CD4-positive, alpha-beta T cell treated with Interleukin-1 beta for 1 hour (primary cell): ENCODE data around the gene CMYA5.
"Not testable (repeated sequence)": the region's sequence is repeated elsewhere in the genome, so short reads cannot be mapped to it uniquely, and the experiment has no call there.

Source experiments
- DNase-seq, 2 donors: peaks; one replicate each; pipeline ENCODE4 v3.0.0-alpha.2; 2020 to 2022

CMYA5 gene

DNA sequence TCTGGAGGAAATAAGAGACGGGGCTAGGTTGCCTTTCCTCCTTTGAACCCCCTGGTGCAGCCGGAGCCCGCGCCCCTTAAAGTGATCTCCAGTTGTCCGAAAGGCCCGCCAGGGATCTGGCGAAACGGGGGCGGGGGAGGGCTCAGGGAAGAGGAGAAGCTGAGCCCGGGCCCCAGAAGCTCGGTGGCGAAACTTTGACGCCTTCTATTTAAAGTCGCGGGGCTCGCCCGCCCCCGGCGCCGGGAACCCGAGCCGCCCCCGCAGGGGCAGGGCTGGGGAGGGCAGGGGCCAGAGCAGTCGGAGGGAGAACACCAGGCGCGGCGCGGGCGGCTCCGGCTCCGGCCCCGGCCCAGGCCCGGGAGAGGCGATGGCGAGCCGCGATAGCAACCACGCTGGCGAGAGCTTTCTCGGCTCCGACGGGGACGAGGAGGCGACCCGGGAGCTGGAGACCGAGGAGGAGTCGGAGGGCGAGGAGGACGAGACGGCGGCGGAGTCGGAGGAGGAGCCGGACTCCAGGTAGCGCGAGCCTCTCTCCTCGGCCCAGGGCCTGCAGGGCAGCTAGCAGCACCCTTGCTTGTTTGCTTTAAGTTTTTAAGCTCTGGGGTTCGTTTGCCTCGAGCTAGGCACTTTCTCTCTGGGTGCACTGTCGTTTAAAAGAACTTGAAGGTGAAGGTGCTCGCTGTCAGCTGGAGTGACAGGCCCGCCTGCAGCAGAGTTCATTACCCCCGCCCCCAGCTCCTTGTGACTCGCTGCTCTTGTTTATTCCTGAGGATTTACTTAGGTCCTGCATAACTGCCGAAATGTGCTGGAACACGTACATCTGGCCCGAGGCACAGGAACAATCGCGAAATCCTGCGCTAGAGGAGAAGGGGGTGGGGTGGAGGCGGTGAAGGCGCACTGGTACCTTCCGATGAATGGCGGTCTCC lies at the start of gene CMYA5:
TSS of gene CMYA5 (plus strand) at position 296 of the 926 bp plus-strand sequence. CDS start at position 368, 72 bp downstream.
- DNase-seq: no peak

DNA sequence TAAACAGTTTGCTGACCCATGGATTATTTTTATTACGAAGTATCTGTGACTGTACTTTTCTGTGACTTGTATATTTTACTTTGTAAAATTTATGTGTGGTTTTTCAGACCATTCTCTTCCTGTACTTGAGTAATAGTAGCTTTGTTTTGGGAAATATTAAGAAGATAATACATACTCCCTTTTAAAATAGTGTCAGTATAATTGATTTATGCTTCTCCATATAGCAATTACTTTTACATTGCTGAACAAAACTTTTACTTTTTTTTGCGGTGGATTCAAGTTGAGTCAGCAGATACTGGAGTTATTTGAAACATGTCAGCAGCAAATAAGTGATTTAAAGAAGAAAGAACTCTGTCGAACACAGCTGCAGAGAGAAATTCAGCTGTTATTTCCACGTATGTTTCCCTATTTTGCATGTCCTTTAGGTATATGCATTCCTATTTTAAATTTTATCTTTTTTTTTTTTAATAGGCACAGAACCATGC lies 49.0 kb upstream of the CMYA5 start:
- DNase-seq: no peak

DNA sequence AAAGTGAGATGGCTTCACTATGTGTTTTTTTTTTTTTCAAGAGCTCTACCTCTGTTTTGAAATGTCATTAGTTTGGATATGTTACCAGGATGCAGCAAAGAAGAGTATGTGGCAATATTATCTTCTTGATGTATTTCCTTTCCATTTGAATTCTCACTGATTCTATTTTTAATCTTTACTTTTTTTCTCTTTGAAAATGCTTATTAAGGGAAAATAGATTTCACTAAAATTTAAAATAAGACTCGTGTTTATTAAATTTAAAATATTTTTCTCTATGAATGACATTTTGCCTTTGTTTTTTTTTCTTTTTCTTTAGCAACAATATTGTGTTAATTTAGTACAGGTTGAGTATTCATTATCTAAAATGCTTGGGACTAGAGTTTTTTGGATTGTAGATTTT lies 48.2 kb upstream of the CMYA5 start:
- no peak for DNase-seq

DNA sequence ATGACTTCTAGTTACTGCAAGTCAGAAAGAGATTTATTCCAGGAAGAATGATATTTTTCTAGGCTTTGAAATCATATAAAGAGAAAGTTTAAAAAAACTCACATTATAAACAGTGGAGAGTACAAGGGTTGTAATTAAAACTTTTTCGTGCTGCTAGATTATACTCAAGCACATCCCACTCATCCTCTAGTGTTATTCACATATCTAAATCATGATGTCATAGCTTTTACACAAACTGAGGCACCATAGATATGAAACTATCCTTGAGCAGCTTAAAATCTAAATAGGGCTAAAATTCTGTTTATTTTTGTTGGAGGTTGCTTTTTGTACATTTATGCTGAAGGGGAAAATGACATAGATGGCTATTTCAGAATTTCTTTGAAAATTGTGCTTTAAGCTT lies 47.4 kb upstream of the CMYA5 start:
- DNase-seq: no peak

DNA sequence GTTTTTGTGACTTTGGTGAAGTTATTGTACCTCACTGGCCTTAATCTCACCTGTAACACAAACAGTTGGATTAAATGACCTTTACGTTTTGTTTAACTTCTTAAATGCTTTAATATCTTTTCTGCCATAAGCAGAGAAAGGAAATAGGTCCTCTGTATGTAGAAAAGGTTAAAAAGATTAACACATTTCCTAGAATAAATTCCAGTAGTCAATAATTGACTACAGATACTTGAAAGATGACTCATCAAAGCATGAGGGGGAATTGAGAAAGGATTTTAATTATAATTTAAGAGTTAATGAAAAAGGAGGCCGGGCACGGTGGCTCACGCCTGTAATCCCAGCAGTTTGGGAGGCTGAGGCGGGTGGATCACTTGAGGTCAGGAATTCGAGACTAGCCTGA lies 35.8 kb upstream of the CMYA5 start:
- DNase-seq: no peak

DNA sequence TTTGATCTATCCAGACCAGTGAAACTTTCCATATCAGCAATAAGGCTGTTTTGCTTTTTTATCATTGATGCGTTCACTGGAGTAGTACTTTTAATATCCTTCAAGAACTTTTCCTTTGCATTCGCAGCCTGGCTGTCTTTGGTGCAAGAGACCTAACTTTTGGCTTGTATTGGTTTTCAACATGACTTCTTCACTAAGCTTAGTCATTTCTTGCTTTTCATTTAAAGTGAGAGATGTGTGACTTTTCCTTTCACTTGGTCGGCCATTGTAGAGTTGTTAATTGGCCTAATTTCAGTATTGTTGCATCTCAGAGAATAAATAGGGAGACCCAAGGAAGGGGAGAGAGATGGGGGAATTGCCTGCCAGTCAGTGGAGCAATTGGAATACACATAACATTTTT lies 26.4 kb upstream of the CMYA5 start:
- no peak for DNase-seq

DNA sequence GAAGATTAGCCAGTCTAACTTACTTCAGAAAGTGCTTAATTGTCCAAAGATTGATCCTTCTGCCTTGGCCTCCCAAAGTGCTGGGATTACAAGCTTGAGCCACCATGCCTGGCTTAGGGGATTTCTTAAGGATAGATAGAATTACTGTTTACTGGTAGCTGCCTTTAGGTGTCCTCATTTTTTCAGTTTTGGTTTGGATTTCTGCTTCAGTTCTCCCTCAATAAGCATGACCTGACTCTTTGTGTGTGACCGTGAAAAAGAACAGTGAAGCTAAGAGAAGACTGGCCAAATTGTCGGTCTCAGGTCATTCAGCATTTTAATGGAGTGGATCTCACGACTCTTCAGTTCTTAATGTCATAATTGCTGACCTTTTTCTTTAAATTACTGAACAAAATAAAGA lies 22.9 kb upstream of the CMYA5 start:
- DNase-seq: no peak

DNA sequence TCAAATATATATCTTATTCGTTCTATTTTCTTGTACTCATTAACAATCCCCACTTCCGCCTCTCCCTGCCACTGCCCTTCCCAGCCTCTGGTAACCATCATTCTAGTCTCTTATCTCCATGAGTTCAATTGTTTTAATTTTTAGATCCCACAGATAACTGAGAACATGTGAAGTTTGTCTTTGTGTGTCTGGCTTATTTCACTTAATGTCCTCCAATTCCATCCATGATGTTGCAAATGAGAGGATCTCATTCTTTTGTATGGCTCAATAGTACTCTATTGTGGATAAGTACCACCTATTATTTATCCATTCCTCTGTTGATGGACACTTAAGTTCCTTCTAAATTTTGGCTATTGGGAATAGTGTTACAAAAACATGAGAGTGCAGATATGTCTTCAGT lies 17.2 kb upstream of the CMYA5 start:
- no peak for DNase-seq

DNA sequence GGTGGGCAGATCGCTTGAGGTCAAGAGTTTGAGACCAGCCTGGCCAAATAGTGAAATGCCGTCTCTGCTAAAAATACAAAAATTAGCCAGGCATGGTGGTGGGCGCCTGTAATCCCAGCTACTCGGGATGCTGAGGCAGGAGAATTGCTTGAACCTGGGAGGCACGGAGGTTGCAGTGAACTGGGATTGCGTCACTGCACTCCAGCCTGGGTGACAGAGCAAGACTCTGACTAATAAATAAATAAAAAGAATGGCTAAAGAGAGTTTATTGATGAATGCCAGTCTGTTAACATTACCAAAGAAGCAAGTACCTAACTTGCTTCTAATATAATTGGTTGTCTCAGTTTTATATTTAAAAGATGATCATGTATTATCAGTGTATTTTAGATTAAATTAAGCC lies 13.3 kb upstream of the CMYA5 start:
- not testable (repeated sequence) for DNase-seq

DNA sequence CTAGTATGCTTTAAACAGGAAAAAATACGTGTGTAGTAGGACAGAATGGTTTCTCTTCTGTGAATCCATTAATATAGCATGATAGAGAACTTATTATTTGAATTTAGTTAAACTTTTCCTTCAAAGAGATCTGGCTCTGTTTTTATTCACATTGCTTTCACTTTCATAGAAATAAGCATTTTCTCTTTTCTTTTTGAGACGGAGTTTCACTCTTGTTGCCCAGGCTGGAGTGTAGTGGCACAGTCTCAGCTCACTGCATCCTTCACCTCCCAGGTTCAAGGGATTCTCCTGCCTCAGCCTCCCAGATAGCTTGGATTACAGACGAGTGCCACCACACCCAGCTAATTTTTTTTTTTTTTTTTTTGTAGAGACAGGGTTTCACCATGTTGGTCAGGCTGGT lies 7.5 kb upstream of the CMYA5 start:
- not testable (repeated sequence) for DNase-seq

DNA sequence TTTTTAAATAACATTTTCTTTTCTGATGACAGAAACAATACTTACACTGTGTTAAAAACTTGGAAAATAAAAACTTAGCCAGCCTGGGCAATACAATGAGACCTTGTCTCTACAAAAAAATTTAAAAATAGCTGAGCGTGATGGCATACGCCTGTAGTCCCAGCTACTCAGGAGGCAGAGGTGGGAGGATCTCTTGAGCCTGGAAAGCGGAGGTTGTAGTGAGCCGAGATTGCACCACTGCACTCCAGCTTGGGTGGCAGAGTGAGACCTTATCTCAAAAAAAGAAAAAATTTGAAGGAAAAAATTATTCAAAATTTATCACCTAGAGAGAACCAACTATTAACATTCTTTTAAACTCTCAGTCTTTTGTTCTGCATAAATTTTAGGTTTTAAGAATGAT lies 4.9 kb upstream of the CMYA5 start:
- no peak for DNase-seq

DNA sequence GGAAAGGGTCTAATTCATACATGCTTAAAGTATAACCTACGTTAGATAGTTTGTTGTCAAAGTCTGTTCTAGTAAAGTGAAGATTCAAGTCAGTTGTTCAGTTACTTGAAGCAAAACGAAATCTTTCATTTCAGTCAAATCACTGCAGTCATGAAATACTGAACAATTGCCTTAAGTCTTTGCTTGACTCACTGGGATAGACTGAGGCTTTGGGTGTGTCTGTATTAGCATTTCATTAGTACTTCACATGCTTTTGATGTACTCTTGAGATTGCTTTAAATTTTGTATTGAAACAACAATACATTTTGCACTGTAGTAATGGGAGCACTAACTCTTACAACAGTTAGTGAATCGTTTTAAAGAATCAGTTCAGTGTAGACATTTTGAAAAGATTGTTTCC lies 4.0 kb upstream of the CMYA5 start:
- no peak for DNase-seq

DNA sequence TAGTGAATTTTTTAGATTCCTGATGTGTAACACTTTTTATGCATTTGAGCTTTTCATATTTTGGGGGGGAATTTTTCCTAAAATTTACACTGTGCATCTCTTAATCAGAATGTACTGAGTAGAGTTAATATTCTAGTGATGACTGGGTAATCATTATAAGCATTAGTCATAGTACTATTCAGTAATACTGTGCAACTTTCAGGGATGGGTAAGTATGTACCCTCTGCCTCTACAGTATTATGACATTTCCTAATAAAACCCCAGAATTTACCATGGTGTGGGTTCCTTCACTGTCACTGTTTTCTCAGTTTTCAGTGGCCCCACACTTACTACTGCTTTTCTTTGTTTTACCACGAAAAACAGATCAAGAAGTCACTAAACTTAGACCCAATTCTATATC lies 2.8 kb upstream of the CMYA5 start:
- no peak for DNase-seq

DNA sequence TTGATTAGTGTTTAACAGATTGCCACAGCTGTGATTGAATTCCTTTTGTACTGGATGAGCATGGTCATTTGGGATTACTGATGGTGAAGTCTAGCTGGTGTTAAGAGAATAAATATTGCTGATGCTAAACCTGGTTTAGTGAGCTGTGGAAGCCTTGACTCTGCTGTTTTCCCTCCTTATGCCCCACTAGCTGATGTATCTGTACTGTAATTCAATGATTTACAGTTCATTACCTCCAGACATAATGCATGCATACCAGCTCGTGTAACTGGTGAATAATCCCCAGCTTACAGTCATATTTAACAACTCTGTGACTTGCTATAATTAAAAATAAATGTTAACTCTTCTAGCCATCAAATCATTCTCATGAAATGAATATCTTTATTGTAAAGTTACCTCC lies 1.7 kb upstream of the CMYA5 start:
- no peak for DNase-seq

DNA sequence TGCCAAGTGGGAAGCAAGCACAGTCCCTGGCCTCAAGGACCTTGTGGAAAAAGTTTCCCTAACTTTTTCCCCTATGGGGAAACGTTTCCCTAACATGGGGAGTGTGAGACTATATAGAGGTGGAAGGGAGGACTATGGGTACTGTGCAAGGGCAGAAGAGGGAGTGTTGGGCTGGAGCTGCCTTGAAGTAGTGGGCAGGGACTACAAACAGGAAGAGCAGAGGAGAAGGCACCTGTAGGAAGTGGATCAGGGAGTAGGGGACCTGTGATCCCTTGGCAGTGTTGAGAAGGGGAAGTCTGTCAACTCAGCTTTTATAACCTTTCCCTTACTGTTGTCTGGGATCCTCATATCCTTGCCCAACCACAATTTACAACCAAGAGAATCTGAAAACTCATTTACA lies 1.4 kb downstream of the CMYA5 start:
- DNase-seq: no peak

DNA sequence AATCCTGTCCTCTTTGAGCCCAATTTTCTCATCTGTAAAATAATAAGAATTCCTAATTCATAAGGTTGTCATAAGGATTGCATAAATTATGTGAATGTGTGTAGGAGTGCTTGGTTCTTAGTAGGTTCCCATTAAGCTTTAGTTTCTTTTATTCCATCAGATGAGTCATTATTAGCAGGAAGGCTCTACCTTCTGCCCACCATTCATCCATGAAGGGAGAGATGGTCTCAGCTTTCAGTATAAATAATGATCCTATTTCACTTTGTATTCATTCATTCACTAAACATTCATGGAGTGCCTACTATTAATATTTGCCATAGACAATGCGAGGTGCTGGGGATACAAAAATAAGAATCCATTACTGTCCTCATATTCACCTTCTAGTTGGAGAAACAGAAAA lies 3.0 kb downstream of the CMYA5 start:
- DNase-seq: no peak

DNA sequence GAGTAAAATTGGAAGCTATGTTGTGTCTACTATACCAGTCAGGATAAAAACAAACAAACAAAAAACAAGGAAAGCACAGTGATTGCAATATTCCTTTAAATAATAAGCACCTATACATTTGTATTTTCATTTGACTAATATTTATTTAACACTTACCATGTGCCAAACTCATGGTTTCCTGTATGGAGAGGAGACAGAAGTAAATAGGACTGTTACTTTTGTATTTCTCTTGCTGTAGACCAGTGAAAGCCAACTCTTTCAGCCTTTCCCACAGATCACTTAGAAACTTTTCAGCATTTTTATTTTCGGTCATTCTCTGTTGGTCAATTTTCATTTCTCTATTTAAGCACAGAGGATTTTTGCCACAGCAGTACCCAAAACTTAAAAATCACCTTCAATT lies 4.5 kb downstream of the CMYA5 start:
- no peak for DNase-seq

DNA sequence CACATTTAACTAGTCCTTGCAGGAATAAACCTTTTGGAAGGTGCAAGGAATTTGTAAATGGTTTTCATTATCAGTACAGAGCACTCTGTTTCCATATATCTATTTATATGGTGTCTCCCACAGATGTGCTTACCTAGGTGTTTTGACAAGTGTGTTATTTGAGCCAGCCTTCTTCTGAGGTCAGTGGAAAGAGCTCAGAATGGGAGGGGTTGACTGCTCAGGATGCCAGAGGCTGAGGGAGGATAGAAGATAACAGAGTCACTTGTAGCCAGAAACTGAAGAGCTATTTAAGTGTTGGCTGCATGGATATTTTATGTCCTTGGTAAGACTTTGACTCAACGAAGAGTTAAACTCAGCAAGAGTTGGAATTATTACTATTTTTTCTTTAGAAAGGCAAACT lies 5.0 kb downstream of the CMYA5 start:
- no peak for DNase-seq

DNA sequence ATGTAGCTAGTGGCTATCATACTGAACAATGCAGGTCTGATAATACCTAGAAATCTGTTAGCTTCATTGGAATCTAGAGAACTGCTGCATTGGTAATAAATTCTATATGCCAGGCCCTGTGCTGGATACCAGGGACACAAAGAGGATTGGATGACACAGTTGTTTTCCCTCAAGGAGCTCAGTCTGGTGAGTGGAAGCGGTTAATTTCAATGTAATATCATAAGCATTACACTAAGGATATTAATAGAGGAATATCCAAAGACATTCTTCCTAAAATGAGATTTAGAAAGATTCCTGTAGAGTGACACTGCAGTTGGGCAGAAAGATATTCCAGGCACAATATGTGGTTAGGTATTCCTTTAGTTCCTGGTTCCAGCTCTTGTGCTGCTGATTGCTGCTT lies 5.9 kb downstream of the CMYA5 start:
- no peak for DNase-seq

DNA sequence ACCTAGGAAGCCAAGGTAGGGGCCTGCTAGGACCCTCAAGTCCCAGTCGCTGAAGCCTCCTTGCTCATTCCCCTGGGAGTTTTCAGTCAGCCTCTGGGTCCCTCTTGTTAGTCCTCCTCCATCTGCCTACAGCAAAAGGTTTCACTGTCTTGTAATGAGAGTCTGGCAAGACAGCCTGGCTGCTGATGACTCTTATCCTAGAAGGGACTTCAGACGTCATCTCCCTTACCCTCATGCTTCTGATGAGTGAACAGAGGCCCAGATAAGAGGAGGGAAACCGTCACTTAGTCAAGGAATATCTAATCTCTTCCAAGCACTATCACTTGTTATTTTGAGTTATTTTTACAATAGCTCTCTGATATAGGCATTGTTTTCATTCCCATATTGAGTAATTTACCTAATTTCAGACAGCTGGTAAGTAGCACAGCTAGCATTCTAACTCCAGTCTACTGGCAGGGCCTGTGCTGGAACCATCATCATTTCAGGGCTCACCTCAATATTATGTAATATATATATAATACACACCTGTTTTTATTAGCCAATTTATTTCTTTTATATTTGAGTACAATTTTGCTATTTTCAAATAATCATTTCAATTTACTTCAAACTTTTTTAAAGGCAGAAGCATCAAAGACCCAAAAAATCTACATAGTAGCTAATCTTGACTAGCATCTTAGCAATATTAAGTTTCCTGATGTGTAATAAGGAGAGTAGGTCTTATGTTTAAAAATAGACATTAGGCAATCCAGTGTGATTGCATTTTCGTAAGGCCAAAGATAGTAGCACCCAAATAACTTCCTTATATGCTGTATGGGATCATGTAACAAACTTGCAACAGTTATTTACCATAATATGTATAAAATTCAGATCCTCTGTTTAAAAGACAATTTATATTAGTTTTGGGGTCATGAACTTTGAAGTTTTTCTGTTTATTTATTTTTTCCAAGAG lies 7.9 kb downstream of the CMYA5 start:
- DNase-seq: no peak

DNA sequence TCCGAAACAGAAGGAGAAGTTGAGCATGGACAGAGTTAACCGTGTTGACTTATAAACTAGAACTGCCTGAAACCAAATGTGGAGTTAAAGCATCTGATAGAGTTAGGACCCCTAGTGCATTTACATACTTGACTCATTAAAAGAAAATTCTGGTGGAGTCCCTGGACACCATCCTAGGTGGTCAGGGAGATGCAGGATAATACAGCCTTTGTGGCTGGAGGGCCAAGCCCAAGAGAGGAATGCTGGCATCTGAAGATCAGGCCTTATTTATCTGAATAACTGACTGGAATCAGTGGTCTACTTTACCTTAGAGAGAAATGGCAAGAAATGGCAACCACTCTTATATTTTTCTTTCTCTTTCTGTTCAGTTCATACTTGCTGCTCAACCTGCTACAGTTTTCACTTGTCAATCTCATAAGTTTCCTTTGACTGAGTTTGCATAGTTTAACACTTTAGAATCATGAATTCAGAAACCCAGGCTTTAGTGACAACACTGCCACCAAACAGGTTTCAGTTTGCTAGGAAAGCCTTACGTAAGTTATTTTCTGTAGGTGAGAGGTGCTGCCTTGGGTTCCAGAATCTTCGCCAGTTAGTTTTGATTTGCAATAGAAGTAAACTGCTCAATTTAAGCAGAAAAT lies 10.2 kb downstream of the CMYA5 start:
- no peak for DNase-seq

DNA sequence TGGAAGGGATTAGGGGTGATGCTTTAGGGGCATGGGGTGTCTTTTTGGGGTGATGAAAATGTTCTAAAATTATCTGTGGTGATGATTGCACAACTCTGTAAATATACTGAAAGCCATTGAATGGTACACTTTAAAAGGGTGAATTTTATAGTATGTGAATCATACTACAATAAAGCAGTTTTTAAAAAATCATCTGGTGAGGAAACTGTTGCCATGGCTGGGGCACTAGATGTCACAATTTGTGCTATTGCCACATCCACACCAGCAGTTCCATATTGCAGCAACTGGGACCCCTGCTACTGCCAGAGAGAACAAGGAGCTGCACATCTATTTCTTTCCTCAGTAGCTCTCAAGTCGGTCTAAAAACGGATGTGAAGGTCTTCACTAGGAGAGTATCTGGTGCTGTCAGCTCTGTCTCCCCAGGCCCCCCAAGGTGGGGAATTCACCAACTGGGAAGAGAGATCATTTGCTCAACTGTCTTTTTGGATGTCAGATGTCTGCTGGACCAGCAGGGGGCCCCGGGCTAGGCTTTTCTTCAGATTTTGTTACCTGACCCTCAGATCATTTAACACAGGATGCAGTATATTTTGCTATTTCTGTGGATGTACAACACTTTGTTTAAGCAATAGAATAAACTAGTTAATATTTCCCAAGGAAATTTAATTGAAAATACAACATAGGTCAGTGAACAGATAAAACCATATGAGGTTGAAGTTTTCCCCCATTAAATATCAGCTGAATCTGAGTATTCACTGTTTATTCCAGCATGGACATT lies 13.2 kb downstream of the CMYA5 start:
- DNase-seq: peak; percentile 15 to 52

DNA sequence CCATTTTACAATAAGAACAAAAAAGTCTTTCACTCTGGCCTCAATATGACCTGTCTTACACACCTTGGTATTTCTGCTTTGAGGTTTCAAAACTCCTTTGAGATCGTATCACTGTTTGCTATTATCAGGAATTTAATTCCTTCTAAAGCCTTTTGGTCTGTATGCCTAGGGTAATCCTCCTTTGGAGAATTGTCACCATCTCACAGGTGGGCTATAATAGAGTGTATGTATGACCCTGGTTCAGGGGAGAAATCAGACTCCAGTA lies 13.7 kb downstream of the CMYA5 start:
- DNase-seq: no peak
